Erythroblast (primary cell): ENCODE data around the gene PKP4.
"Not testable (repeated sequence)": the region's sequence is repeated elsewhere in the genome, so short reads cannot be mapped to it uniquely, and the experiment has no call there.

Experiments
- GATA1 ChIP-seq: IDR thresholded peaks from 2 replicates; pipeline ENCODE4 v1.6.1; 2011; ENCODE audit warnings: low read depth, mild to moderate bottlenecking, control low read depth, low read length, moderate library complexity
- POLR2A ChIP-seq: IDR thresholded peaks from 2 replicates; pipeline ENCODE4 v1.6.1; 2011; ENCODE audit warnings: mild to moderate bottlenecking, low read length

DNA sequence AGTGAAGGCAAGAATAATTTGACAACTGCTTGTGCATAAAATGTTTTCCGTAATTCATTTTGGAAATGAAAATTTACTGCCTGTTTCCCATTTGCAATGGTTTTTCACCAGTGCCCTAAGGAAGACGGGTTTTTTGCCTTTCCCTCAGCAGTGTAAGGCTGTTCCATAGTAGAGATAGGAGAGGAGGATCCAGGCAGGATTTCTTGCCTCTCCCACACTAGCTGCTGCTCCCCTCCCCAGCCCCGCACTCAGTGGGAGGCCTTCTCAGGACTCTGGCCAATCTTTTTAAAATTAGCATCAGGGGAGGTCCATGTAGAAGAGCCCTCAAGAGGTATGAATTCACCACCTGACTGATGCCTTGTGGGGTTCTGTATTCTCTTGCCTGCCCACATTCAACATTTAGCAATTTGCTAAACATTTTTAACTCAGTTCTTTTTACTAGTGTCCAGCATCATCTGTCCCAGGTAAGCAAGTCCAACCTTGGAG, 17.8 kb downstream of the PKP4 start:
- TF ChIP-seq POLR2A, GATA1: not testable (repeated sequence)
